Neutrophil (primary cell): ENCODE measurements around the gene EYS.

Experiments used
- H3K27ac ChIP-seq: fragments of 200-600 bp; sonication (generic); 2 replicates; pipeline ENCODE4 v1.5.1; 2016; ENCODE audit warnings: mild to moderate bottlenecking, moderate library complexity
- H3K27me3 ChIP-seq: fragments of 200-600 bp; sonication (generic); 2 replicates; pipeline ENCODE4 v1.6.0; 2016; ENCODE audit warnings: mild to moderate bottlenecking
- H3K36me3 ChIP-seq: fragments of 200-600 bp; sonication (generic); 2 replicates; pipeline ENCODE4 v1.5.1; 2017
- H3K4me1 ChIP-seq, 2 experiments: fragments of 200-600 bp in 1 of 2; sonication (generic) in 1 of 2; 1 replicate in 1 of 2; 2 replicates in 1 of 2; pipeline versions ENCODE4 v1.5.1 to v1.6.1; 2013 to 2016; ENCODE audit warnings: low read depth in 1 of 2, low read length in 1 of 2, mild to moderate bottlenecking in 1 of 2, moderate library complexity in 1 of 2; ENCODE audit not compliant: control insufficient read depth in 1 of 2, insufficient read depth in 1 of 2
- H3K4me3 ChIP-seq, 2 experiments: fragments of 200-600 bp in 1 of 2; sonication (generic) in 1 of 2; 1 replicate in 1 of 2; 2 replicates in 1 of 2; pipeline ENCODE4 v1.5.1; 2013 to 2016; ENCODE audit warnings: low read depth in 1 of 2, low read length in 1 of 2, mild to moderate bottlenecking in 1 of 2, moderate library complexity in 1 of 2
- H3K9me3 ChIP-seq: fragments of 200-600 bp; sonication (generic); 2 replicates; pipeline ENCODE4 v1.5.1; 2016
- TF ChIP-seq, protein P1 (sequence below): fragments of 200-600 bp; sonication (generic); IDR thresholded peaks from 2 replicates; pipeline ENCODE4 v1.5.1; 2016; ENCODE audit warnings: antibody characterized with exemption

EYS gene

GRCh38 chr6:64505312-64505711 is 1201.7 kb downstream of the EYS start:
- Histone ChIP-seq H3K4me1 (peaks cover 41 to 42% of the 10 kb centered on the region in 2 experiments), H3K36me3 (no peaks in the 10 kb centered on the region), H3K27me3 (no peaks in the 10 kb centered on the region), H3K27ac (peak overlapping the region; percentile 83), H3K9me3 (no peaks in the 10 kb centered on the region), H3K4me3 (peak overlapping the region in 1 of 2 experiments; percentile 35)
- TF ChIP-seq, protein P1, sequence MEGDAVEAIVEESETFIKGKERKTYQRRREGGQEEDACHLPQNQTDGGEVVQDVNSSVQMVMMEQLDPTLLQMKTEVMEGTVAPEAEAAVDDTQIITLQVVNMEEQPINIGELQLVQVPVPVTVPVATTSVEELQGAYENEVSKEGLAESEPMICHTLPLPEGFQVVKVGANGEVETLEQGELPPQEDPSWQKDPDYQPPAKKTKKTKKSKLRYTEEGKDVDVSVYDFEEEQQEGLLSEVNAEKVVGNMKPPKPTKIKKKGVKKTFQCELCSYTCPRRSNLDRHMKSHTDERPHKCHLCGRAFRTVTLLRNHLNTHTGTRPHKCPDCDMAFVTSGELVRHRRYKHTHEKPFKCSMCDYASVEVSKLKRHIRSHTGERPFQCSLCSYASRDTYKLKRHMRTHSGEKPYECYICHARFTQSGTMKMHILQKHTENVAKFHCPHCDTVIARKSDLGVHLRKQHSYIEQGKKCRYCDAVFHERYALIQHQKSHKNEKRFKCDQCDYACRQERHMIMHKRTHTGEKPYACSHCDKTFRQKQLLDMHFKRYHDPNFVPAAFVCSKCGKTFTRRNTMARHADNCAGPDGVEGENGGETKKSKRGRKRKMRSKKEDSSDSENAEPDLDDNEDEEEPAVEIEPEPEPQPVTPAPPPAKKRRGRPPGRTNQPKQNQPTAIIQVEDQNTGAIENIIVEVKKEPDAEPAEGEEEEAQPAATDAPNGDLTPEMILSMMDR = peak; percentile 51

DNA sequence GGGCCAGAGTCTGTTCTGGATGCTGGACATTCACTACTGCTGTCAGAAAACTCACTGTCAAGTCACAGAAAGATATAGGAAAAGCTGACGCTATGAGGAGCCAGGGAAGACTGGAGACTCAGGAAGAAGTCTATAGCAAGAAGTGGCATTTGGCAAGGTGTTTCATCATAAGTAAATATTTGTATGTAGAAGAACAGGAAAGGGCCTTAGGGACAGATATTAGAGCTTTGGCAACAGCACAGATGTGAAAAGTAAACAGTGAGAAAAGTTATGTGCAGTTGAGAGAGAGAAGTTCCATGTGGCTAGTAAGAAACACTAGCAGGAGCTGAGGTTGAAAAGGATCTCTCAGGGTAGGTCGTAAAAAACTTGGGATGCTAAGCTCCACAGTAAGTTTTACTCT is 1202.5 kb downstream of the EYS start:
- peak overlapping the region; percentile 83 for H3K27ac ChIP-seq
- no peaks in the 10 kb centered on the region for H3K9me3 ChIP-seq
- H3K27me3 ChIP-seq = no peaks in the 10 kb centered on the region
- H3K4me1 ChIP-seq = peaks cover 41 to 42% of the 10 kb centered on the region in 2 experiments
- TF ChIP-seq, protein P1 = no peak
- no peaks in the 10 kb centered on the region for H3K36me3 ChIP-seq
- H3K4me3 ChIP-seq = peak overlapping the region in 1 of 2 experiments; percentile 35

DNA sequence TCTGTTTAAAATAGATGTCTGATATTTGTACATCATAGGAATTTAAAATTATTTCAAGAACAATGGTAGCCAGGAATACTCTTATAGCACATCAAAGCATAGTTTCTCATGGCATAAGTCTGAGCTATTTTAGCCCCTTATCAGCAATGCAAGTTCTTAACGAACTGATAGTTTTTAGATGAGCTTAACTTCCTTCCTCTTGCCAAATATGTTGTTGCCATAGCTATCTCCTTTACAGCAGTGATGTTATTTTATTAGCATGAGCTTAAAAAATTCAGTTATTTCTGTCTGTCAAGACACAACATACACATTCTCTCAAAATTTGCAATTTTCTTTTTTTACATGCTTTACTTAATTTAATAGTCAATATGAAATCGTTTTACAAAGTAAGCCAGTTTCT is 1204.2 kb downstream of the EYS start:
- H3K27ac ChIP-seq = peak overlapping the region; percentile 83
- H3K36me3 ChIP-seq = no peaks in the 10 kb centered on the region
- H3K4me1 ChIP-seq = peaks cover 41 to 42% of the 10 kb centered on the region in 2 experiments
- no peaks in the 10 kb centered on the region for H3K9me3 ChIP-seq
- TF ChIP-seq, protein P1 = no peak
- no peaks in the 10 kb centered on the region for H3K27me3 ChIP-seq
- H3K4me3 ChIP-seq = no peak overlapping the region

DNA sequence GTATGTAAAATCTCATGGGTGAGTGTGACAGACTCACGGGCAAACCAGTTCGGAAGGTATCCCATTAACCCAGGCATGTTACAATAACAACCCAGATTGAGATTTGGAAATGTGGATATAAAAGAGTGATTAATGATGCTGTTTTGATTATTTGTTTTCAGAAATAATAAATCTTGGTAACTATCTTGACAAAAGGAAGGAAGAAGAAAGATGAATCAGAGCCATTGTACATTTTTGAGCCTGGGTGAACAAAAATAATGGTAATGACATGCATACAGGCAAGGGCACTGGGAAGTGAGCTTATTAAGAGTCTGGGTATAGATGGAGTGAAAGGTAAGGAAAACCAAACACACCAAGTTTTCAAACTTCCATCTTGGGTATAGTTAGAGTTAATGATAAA is 1209.4 kb downstream of the EYS start:
- H3K27ac ChIP-seq = no peak overlapping the region
- no peaks in the 10 kb centered on the region for H3K36me3 ChIP-seq
- H3K4me1 ChIP-seq = peaks cover under 1 to 2% of the 10 kb centered on the region in 2 experiments
- no peaks in the 10 kb centered on the region for H3K27me3 ChIP-seq
- H3K4me3 ChIP-seq = no peak overlapping the region
- TF ChIP-seq, protein P1 = no peak
- H3K9me3 ChIP-seq = no peaks in the 10 kb centered on the region

DNA sequence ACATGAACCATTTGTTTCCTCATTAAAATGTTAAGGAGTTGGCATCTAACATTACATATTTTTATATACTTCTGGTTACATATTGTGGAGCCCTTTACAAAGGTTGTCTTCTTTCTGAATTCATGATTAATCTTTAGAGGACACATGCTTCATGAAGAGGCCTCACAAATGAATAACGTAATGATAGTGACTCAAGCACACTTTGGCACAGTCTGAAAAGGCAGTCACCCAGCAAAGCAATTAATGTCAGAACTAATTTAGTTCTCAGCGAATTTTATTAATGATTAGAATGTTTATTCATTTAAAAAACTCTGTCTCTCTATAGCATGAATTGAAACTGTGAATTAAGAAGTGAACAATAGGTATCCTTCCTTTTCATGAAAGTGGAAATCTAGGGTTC is 1217.3 kb downstream of the EYS start:
- Histone ChIP-seq H3K27me3 (no peaks in the 10 kb centered on the region), H3K36me3 (no peaks in the 10 kb centered on the region), H3K27ac (no peak overlapping the region), H3K4me1 (no peaks in the 10 kb centered on the region), H3K9me3 (no peaks in the 10 kb centered on the region), H3K4me3 (no peak overlapping the region)
- TF ChIP-seq, protein P1 = no peak
